ENCODE results near the gene OR5H1.

OR5H1 gene

GRCh38 chr3:98151241-98151640 is 20.7 kb downstream of the OR5H1 start:
- no peak overlapping the region for H3K27ac Mint-ChIP-seq
- no peak overlapping the region for H3K4me3 Mint-ChIP-seq
- H3K9me3 Mint-ChIP-seq = peaks cover 3 to 6% of the 10 kb centered on the region in 2 donors
- no peaks in the 10 kb centered on the region for H3K36me3 Mint-ChIP-seq
- H3K4me1 Mint-ChIP-seq = no peaks in the 10 kb centered on the region
- ATAC-seq (replicated peaks) (no peak), DNase-seq (no peak)
- no peaks in the 10 kb centered on the region for H3K27me3 Mint-ChIP-seq

- no peak for ATAC-seq (replicated peaks)
- H3K4me3 Mint-ChIP-seq = no peak within 1 kb of the TSS
- H3K9me3 Mint-ChIP-seq = peaks cover 2 to 3% of the 10 kb centered on the region in 2 donors
- no peaks in the 10 kb centered on the region for H3K4me1 Mint-ChIP-seq
- no peaks in the 10 kb centered on the region for H3K27me3 Mint-ChIP-seq
- H3K27ac Mint-ChIP-seq = no peak within 1 kb of the TSS
- H3K36me3 Mint-ChIP-seq = no peaks in the 10 kb centered on the region
- no peak for DNase-seq
These were observed 35.9 kb downstream of the OR5H1 start, which contains the start of gene OR5H15 for GRCh38 chr3:98166396-98166795. Gene OR5H15 (plus strand): TSS chr3:98166696. CDS start chr3:98168700, 2,004 bp downstream.

- peaks cover 0 to 5% of the 10 kb centered on the region in 2 donors for H3K9me3 Mint-ChIP-seq
- H3K4me1 Mint-ChIP-seq = no peaks in the 10 kb centered on the region
- DNase-seq = no peak
- H3K27me3 Mint-ChIP-seq = no peaks in the 10 kb centered on the region
- no peak overlapping the region for H3K4me3 Mint-ChIP-seq
- no peak for ATAC-seq (replicated peaks)
- H3K36me3 Mint-ChIP-seq = no peaks in the 10 kb centered on the region
- no peak overlapping the region for H3K27ac Mint-ChIP-seq
These were observed 40.5 kb downstream of the OR5H1 start for GRCh38 chr3:98171071-98171470.

GRCh38 chr3:98172621-98173020 is 42.1 kb downstream of the OR5H1 start:
- ATAC-seq (replicated peaks) (no peak), DNase-seq (no peak)
- H3K9me3 Mint-ChIP-seq = peaks cover 0 to 9% of the 10 kb centered on the region in 2 donors
- H3K4me3 Mint-ChIP-seq = no peak overlapping the region
- no peaks in the 10 kb centered on the region for H3K36me3 Mint-ChIP-seq
- no peaks in the 10 kb centered on the region for H3K4me1 Mint-ChIP-seq
- no peaks in the 10 kb centered on the region for H3K27me3 Mint-ChIP-seq
- H3K27ac Mint-ChIP-seq = no peak overlapping the region

GRCh38 chr3:98180319-98180890 is 49.9 kb downstream of the OR5H1 start:
- no peak for ATAC-seq (replicated peaks)
- Mint-ChIP-seq H3K27ac (no peak overlapping the region), H3K9me3 (peaks cover 0 to 4% of the 10 kb centered on the region in 2 donors), H3K36me3 (peaks cover 0 to 2% of the 10 kb centered on the region in 2 donors), H3K4me3 (no peak overlapping the region), H3K27me3 (no peaks in the 10 kb centered on the region), H3K4me1 (no peaks in the 10 kb centered on the region)
- DNase-seq = no peak

GRCh38 chr3:98182196-98182595 is 51.7 kb downstream of the OR5H1 start:
- no peak for ATAC-seq (replicated peaks)
- Mint-ChIP-seq H3K36me3 (peaks cover 0 to 2% of the 10 kb centered on the region in 2 donors), H3K9me3 (peaks cover 0 to 1% of the 10 kb centered on the region in 2 donors), H3K27me3 (no peaks in the 10 kb centered on the region), H3K27ac (no peak overlapping the region), H3K4me1 (no peaks in the 10 kb centered on the region), H3K4me3 (no peak overlapping the region)
- no peak for DNase-seq

- H3K4me1 Mint-ChIP-seq = peaks cover 2 to 5% of the 10 kb centered on the region in 2 donors
- no peaks in the 10 kb centered on the region for H3K27me3 Mint-ChIP-seq
These were observed 54.7 kb downstream of the OR5H1 start for GRCh38 chr3:98185180-98185579.

More at GRCh38 chr3:98185180-98185579, 54.7 kb downstream of the OR5H1 start:
- no peak overlapping the region for H3K4me3 Mint-ChIP-seq
- no peak for ATAC-seq (replicated peaks)
- no peak overlapping the region for H3K27ac Mint-ChIP-seq
- no peaks in the 10 kb centered on the region for H3K9me3 Mint-ChIP-seq
- no peak for DNase-seq
- no peaks in the 10 kb centered on the region for H3K36me3 Mint-ChIP-seq
